Hepatocyte (in vitro differentiated cells): ENCODE data around the gene ANKS1B.

Experiments used
- CTCF ChIP-seq: fragments of 200-600 bp; sonication (generic); IDR thresholded peaks from 2 replicates; pipeline ENCODE4 v1.5.1; 2016; ENCODE audit warnings: antibody characterized with exemption, mild to moderate bottlenecking; ENCODE audit not compliant: poor library complexity
- EZH2phosphoT487 ChIP-seq: fragments of 200-600 bp; sonication (generic); IDR thresholded peaks from one replicate; pipeline ENCODE4 v1.6.1; 2018; ENCODE audit warnings: antibody characterized with exemption, mild to moderate bottlenecking, low read depth, moderate library complexity; ENCODE audit not compliant: unreplicated experiment, severe bottlenecking

DNA sequence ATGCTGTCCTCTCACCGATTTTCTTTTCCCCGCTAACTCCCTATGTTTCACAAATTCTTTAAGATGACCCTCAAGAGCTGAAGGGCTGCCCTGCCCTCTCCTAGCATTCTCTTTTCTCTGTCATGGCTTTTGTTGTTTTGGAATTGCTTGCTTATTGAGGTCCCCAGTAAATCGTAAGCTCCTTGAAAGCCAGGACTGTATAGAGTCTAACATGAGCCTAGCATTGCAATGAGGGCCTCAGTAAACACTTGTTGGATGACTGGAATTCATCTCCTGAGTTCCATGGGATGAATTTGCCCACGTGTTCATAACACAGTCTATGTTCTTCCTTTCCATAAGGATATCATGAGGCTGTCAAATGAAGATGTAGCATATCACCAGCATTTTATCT is 1247.4 kb downstream of the ANKS1B start:
- TF ChIP-seq CTCF, result no peak
- no peak for TF ChIP-seq EZH2phosphoT487
